GM18858 (cell line): Measurements from ENCODE around the gene HAVCR1.
A peak's percentile ranks its signal among the peaks of the same experiment; 100 is the strongest.
"Not testable (repeated sequence)": the region's sequence is repeated elsewhere in the genome, so short reads cannot be mapped to it uniquely, and the experiment has no call there.

Experiments used
- ATAC-seq: cut with Tn5 transposase; IDR thresholded peaks from one replicate; pipeline ENCODE4 v1.9.1; 2021; ENCODE audit not compliant: unreplicated experiment

The HAVCR1 gene

GRCh38 chr5:157059093-157059539, at the start of gene HAVCR1:
Gene HAVCR1, minus strand, starts transcription at chr5:157059116. Its CDS starts 1,173 bp downstream, at chr5:157057943.
- no peak for ATAC-seq

GRCh38 chr5:157107508-157107907, 48.6 kb upstream of the HAVCR1 start:
- ATAC-seq: no peak

- no peak for ATAC-seq
These were observed 47.9 kb upstream of the HAVCR1 start for GRCh38 chr5:157106630-157107461.

DNA sequence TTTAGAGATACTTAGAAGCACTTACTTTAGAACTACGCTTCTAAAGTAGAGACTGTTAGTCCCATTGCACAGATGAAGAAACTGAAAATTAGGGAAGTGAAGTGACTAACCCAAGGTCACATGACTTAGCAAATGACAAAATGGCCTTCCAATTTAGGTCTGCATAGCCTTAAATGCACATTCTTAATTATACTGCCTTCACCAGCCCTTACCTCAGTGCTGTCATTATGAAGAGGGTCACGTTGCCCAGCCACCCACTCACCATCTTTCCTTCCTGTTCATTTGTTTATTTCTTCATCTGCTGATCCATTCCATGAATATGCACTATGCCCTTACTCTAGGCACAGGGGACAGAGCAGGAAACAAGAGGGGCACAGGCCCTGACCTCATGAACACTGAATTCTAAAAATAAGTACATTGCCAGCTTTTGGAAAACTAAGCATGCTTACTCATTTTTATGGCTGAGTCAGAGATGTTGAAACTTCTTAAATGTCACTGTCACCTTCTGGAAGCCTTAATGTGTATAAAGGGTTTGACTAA, 41.3 kb upstream of the HAVCR1 start:
- ATAC-seq: peak; percentile 72

- ATAC-seq: peak; percentile 77
These were observed 29.6 kb upstream of the HAVCR1 start for GRCh38 chr5:157088342-157088990.

GRCh38 chr5:157086751-157087359, 27.9 kb upstream of the HAVCR1 start:
- no peak for ATAC-seq

GRCh38 chr5:157085930-157086329, 27.0 kb upstream of the HAVCR1 start:
- no peak for ATAC-seq

GRCh38 chr5:157080286-157080685, 21.4 kb upstream of the HAVCR1 start:
- no peak for ATAC-seq

DNA sequence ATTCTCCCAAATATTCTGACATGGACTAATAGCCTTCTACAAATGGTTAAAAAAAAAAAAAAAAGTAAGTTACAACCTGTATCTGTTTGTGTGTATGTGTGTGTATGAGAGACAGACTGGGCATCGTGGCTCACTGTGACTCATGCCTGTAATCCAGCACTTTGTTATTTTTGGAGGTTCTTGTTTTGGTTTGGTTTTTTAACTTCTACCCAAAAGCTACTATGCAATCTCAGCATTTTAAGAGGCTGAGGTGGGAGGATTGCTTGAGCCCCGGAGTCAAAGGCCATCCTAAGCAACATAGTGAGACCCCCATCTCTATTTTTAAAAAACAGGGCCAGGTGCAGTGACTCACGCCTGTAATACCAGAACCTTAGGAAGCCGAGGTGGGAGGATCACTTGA, 17.6 kb upstream of the HAVCR1 start:
- no peak for ATAC-seq

- ATAC-seq: no peak
These were observed 13.6 kb upstream of the HAVCR1 start for GRCh38 chr5:157072508-157072907.

- no peak for ATAC-seq
These were observed 11.0 kb upstream of the HAVCR1 start for GRCh38 chr5:157069949-157070348.

GRCh38 chr5:157068785-157069184, 9.9 kb upstream of the HAVCR1 start:
- ATAC-seq: no peak

DNA sequence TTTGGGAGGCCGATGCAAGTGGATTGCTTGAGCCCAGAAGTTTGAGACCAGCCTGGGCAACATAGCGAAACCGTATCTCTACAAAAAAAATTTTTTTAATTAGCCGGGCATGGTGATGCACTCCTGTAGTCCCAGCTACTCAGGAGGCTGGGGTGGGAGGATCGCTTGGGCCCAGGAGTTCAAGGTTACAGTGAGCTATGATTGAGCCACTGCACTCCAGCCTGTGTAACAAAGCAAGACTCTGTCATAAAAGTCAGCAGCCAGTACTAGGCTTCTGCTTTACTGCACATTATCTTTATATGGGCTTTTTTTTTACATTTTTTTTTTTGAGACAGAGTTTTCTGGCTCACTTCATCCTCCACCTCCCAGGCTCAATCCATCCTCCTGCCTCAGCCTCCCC, 9.4 kb upstream of the HAVCR1 start:
- ATAC-seq: no peak

GRCh38 chr5:157067005-157067404, 8.1 kb upstream of the HAVCR1 start:
- no peak for ATAC-seq

DNA sequence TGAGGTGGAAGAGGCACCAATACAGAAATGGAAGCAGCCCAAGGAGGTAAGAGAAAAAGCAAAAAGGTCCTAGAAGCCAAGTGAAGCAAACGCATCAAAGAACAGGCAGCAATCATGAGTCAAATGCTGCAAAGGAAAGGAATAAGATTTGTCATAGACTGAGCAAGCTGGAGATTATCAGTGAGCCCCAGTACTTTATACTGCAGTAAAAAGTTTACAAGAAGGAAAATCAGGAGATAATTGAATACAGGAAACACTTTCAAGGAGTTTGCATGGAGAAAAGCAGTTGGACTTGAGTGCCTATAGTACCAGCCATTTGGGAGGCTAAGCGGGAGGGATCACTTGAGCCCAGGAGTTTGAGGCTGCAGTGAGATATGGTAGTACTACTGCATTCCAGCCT, 7.2 kb upstream of the HAVCR1 start:
- no peak for ATAC-seq

DNA sequence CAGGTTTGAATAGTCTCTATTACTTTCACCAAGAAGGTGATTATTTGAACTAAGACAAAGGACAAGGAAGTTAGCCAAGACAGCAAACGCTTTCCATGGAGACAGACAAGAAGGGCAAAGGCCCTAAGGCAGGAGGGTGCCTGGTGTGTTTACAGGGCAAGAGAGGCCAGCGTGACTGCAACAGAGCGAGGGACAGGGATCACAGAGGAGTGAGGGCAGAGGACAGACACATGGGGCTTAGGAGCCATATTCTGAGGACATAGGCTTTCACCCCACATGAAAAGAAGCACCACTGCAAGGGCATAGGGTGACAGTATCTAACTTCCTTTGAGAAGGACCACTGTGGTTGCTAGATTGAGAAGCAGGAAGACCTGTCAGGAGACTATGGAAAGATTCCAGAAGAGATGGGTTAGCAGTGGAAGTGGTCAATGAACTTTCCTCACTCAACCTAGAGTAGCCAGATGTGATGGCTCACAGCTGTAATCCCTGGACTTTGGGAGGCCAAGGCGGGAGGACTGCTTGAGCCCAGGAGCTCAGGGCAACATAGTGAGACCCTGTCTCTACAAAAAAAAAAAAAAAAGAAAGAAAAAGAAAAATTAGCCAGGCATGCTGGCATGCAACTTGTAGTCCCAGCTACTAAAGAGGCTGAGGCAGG, 5.0 kb upstream of the HAVCR1 start:
- no peak for ATAC-seq

GRCh38 chr5:157059891-157060290, 975 bp upstream of the HAVCR1 start:
- no peak for ATAC-seq

DNA sequence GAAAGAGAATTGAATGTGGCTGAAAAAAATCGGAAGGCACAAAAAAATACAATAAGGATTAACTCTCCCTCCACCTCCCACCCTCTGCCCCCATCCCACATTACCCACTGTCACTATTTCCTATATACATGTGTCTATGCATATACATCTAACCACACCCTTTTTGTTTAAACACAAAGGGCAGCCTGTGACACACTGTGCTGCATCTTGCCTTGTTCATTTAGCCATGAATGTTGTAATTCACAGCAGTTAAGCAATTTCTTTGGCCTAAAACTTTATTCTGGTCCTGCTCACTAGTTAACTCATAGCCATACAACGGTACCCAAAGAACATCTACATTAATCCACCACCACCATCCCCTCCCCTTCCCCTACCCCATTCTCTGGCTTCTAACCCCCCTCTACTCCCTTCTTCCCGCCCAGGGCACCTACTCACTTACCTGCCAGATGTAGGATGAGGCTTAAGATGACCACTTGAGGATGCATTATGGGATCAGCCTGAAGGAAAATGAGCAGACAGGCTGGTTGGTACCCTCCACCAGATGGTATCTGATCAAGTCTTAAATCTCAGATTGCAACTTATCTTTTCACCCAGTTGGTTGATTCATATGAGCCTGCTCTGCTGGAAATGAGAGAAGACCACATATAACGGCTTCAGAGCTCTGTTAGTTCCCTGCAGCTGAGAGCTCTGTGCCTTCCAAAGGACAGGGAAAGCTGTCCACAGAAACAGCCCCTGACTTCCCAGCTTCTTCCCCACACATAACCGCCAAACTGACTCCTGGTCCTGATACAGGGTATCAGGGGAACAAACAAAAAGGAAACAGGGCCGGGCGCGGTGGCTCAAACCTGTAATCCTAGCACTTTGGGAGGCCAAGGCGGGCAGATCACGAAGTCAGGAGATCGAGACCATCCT, 1.2 kb downstream of the HAVCR1 start:
- no peak for ATAC-seq

- not testable (repeated sequence) for ATAC-seq
These were observed 2.1 kb downstream of the HAVCR1 start for GRCh38 chr5:157056848-157057247.

DNA sequence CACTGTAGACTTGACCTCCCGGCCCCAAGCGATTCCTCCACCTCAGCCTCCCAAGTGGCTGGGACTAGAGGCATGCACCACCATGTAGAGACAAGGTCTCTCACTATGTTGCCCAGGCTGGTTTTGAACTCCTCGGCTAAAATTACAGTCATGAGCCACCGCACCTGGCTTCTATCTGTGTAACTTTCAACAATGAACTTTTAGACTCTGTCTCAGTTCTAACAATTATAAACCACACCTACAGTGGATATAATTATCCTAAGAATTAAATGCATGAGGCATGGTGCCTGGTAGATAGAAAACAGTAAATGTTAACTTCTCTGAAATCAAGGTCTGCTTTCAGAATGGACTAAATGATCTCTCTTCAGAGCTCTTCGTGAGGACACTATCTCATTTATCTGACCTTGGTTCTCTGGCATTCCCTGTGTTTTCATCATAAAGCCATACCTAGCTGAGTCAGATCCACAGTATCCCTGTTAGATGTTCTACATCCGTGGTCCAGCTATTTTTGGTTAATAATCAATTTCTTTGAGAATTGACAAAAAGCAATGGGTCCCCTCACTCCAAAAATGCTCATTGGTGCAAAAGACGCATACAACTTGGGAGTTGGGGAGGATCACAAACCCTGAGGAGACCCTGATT, 7.2 kb downstream of the HAVCR1 start:
- ATAC-seq: no peak
